HepG2 (cell line): Measurements from ENCODE around the gene DTNA. TPM values are rescaled to one million over a fixed set of nuclear protein-coding genes. Genes with fewer than 3 reads are reported as not detected.

ENCODE experiments used
- ATAC-seq: fragments of 200-7000 bp; cut with Tn5 transposase; 3 replicates; pipeline ENCODE4 v1.9.1; 2020; ENCODE audit warnings: mild to moderate bottlenecking, moderate library complexity
- BruUV-seq: library from RNA; stranded (reverse); fragments of 400-500 nt; replicated peaks from 2 replicates; lab custom pipeline; 2021; lab: Mats Ljungman, UMichigan
- CTCF ChIA-PET: fragments of 300-600 bp; formaldehyde crosslinking; extraction: SDS; loops from one replicate; lab custom pipeline; 2021; ENCODE audit warnings: low total read pairs, inconsistent platforms, low intra/inter-chr PET ratio; lab: Yijun Ruan, JAX
- POLR2A ChIA-PET: fragments of 350-600 bp; sonication (Branson Sonifier 250); formaldehyde crosslinking; loops from one replicate; lab custom pipeline; 2020; ENCODE audit warnings: antibody characterized with exemption, inconsistent platforms; lab: Yijun Ruan, JAX
- DNase-seq: peaks from one replicate; pipeline ENCODE4 v3.0.0-alpha.2; 2015; ENCODE audit warnings: low spot score
- FAIRE-seq: peaks from 3 replicates; lab custom pipeline; 2011; peaks lifted over from hg19 to GRCh38; lab: Jason Lieb, UNC
- H2AFZ ChIP-seq: one replicate; pipeline ENCODE4 v1.6.1; 2011; ENCODE audit warnings: low read length, inconsistent platforms
- H3K27ac ChIP-seq: fragments of 300-600 bp; 3 replicates; pipeline ENCODE4 v1.8.0; 2011; ENCODE audit warnings: mixed run types, mild to moderate bottlenecking, mixed read lengths, low read length, inconsistent platforms; ENCODE audit not compliant: insufficient read depth; ENCODE audit errors: extremely low read length
- H3K27me3 ChIP-seq, 2 experiments: fragments of 200-600 bp in 1 of 2; 2 replicates in 1 of 2; 3 replicates in 1 of 2; pipeline versions ENCODE4 v1.6.0 to v1.8.0; 2011; ENCODE audit warnings: low read length in 2 of 2, mild to moderate bottlenecking in 2 of 2, moderate library complexity in 2 of 2, inconsistent platforms in 1 of 2; ENCODE audit not compliant: insufficient read depth in 2 of 2, control insufficient read depth in 1 of 2
- H3K36me3 ChIP-seq, 2 experiments: fragments of 200-600 bp in 1 of 2; replicated peaks in 1 of 2; 2 replicates in 1 of 2; 3 replicates in 1 of 2; pipeline versions ENCODE4 v1.5.1 to v1.8.0; 2011; ENCODE audit warnings: low read length in 2 of 2, inconsistent platforms in 1 of 2; ENCODE audit not compliant: insufficient read depth in 2 of 2, control insufficient read depth in 1 of 2
- H3K4me1 ChIP-seq: 2 replicates; pipeline ENCODE4 v1.5.1; 2012; ENCODE audit warnings: low read length, inconsistent platforms; ENCODE audit not compliant: insufficient read depth
- H3K4me2 ChIP-seq: 2 replicates; pipeline ENCODE4 v1.6.0; 2011; ENCODE audit warnings: low read depth, low read length, inconsistent platforms
- H3K4me3 ChIP-seq, 3 experiments: fragments of 200-600 bp in 1 of 3; sonication (generic), shearing (Covaris generic) in 1 of 3; replicated peaks in 1 of 3; 2 replicates each; pipeline ENCODE4 v1.5.1; 2011 to 2016; ENCODE audit warnings: low read length in 3 of 3, inconsistent platforms in 2 of 3, low read depth in 2 of 3, mild to moderate bottlenecking in 2 of 3, control low read depth in 1 of 3, mixed read lengths in 1 of 3; ENCODE audit not compliant: insufficient read depth in 1 of 3
- H3K79me2 ChIP-seq: one replicate; pipeline ENCODE4 v1.6.1; 2011; ENCODE audit warnings: low read length, inconsistent platforms; ENCODE audit not compliant: insufficient read depth
- H3K9ac ChIP-seq: 2 replicates; pipeline ENCODE4 v1.6.0; 2011; ENCODE audit warnings: mild to moderate bottlenecking, low read depth, low read length, inconsistent platforms; ENCODE audit not compliant: insufficient read depth
- H3K9me3 ChIP-seq: 2 replicates; pipeline ENCODE4 v1.5.1; 2012; ENCODE audit warnings: mild to moderate bottlenecking, low read length
- H4K20me1 ChIP-seq: 2 replicates; pipeline ENCODE4 v1.6.0; 2011; ENCODE audit warnings: inconsistent platforms, mild to moderate bottlenecking, low read length, moderate library complexity; ENCODE audit not compliant: insufficient read depth
- CCDC6 ChIP-seq: sonication (generic); formaldehyde crosslinking; IDR thresholded peaks from 2 replicates; pipeline ENCODE4 v1.8.1; 2022; ENCODE audit warnings: mild to moderate bottlenecking, missing genetic modification reagents, moderate library complexity
- DPF2 ChIP-seq: sonication (generic); formaldehyde crosslinking; IDR thresholded peaks from 2 replicates; pipeline ENCODE4 v1.4.0; 2020; ENCODE audit warnings: mild to moderate bottlenecking, low read depth, missing genetic modification reagents, borderline replicate concordance
- GMEB1 ChIP-seq: sonication (generic); formaldehyde crosslinking; IDR thresholded peaks from 2 replicates; pipeline ENCODE4 v1.5.1; 2020; ENCODE audit warnings: missing genetic modification reagents, mild to moderate bottlenecking, borderline replicate concordance
- HDAC6 ChIP-seq: fragments of 200-600 bp; sonication (generic); IDR thresholded peaks from 2 replicates; pipeline ENCODE4 v1.7.0; 2017; ENCODE audit warnings: mild to moderate bottlenecking, antibody characterized with exemption, low read length, low read depth
- JUNB ChIP-seq: sonication (generic); formaldehyde crosslinking; IDR thresholded peaks from 2 replicates; pipeline ENCODE4 v1.8.0; 2022; ENCODE audit warnings: missing genetic modification reagents, mild to moderate bottlenecking, borderline replicate concordance
- LCORL ChIP-seq, 2 experiments: fragments of 450-650 bp in 1 of 2; sonication (generic) in 1 of 2; formaldehyde crosslinking in 1 of 2; IDR thresholded peaks; 2 replicates each; pipeline versions ENCODE4 v1.5.0 to v1.6.1; 2017 to 2020; ENCODE audit warnings: antibody characterized with exemption in 1 of 2, missing genetic modification reagents in 1 of 2
- NAIF1 ChIP-seq: sonication (generic); formaldehyde crosslinking; IDR thresholded peaks from 2 replicates; pipeline ENCODE4 v1.5.0; 2020; ENCODE audit warnings: mild to moderate bottlenecking, missing genetic modification reagents, borderline replicate concordance
- NFRKB ChIP-seq: fragments of 450-650 bp; IDR thresholded peaks from 2 replicates; pipeline ENCODE4 v1.6.1; 2017
- ZKSCAN5 ChIP-seq: sonication (generic); formaldehyde crosslinking; IDR thresholded peaks from 2 replicates; pipeline ENCODE4 v1.5.1; 2020; ENCODE audit warnings: mild to moderate bottlenecking, missing genetic modification reagents
- ZNF235 ChIP-seq: sonication (generic); formaldehyde crosslinking; IDR thresholded peaks from 2 replicates; pipeline ENCODE4 v1.8.1; 2023; ENCODE audit warnings: mild to moderate bottlenecking, missing genetic modification reagents, borderline replicate concordance
- ZNF281 ChIP-seq: sonication (generic); formaldehyde crosslinking; IDR thresholded peaks from 2 replicates; pipeline ENCODE4 v1.4.0; 2020; ENCODE audit warnings: missing genetic modification reagents, borderline replicate concordance
- ZNF510 ChIP-seq: sonication (generic); formaldehyde crosslinking; IDR thresholded peaks from 2 replicates; pipeline ENCODE4 v1.4.0; 2020; ENCODE audit warnings: low read depth, mild to moderate bottlenecking, missing genetic modification reagents
- ZNF670 ChIP-seq: sonication (generic); formaldehyde crosslinking; IDR thresholded peaks from 2 replicates; pipeline ENCODE4 v1.8.0; 2022; ENCODE audit warnings: mild to moderate bottlenecking, missing genetic modification reagents, borderline replicate concordance
- ZNF724P ChIP-seq: sonication (generic); formaldehyde crosslinking; IDR thresholded peaks from 2 replicates; pipeline ENCODE4 v1.8.0; 2022; ENCODE audit warnings: missing genetic modification reagents, borderline replicate concordance
- ZNF772 ChIP-seq: sonication (generic); formaldehyde crosslinking; IDR thresholded peaks from 2 replicates; pipeline ENCODE4 v1.5.0; 2020; ENCODE audit warnings: mild to moderate bottlenecking, missing genetic modification reagents
- ZNF777 ChIP-seq: sonication (generic); formaldehyde crosslinking; IDR thresholded peaks from 2 replicates; pipeline ENCODE4 v1.4.0; 2020; ENCODE audit warnings: missing genetic modification reagents
- WGBS: methylation state at CpG from one replicate; pipeline ENCODE4 v1.1.6; 2017; ENCODE audit warnings: low lambda C conversion rate; 5-methylcytosine and 5-hydroxymethylcytosine counted together
- in situ Hi-C: cut with HindIII; loops from 2 replicates; pipeline ENCODE4 v1.10.0; 2017; ENCODE audit warnings: low pct_unique_long_range_greater_than_20kb; ENCODE audit not compliant: extremely low pct_ligation_motif_present
- intact Hi-C: fragments of 100-400 bp; cut with micrococcal nuclease; formaldehyde crosslinking; loops from one replicate; pipeline ENCODE4 v1.10.0; 2022; ENCODE audit not compliant: unreplicated experiment
- polyA plus RNA-seq, 8 experiments: library from polyadenylated mRNA; depleted of rRNA in 3 of 8; stranded (reverse) in 7 of 8; unstranded in 1 of 8; fragments of >200 nt; fragmentation: Illumina TruSeq in 4 of 8; extraction: Trizol in 4 of 8; gene quantifications; 2 replicates each; pipeline versions ENCODE4 v1.2.1 to v1.2.3, GENCODE V29; 2011 to 2016; ENCODE audit warnings: low read depth in 4 of 8, missing spikeins in 1 of 8, mixed read lengths in 1 of 8; ENCODE audit not compliant: insufficient read depth in 1 of 8
- total RNA-seq, 5 experiments: library from RNA; depleted of rRNA; stranded (reverse); fragments of >200 nt; fragmentation: Illumina TruSeq; extraction: Trizol; gene quantifications; 2 replicates each; pipeline ENCODE4 v1.2.3, GENCODE V29; 2016; ENCODE audit warnings: low read depth in 1 of 5

Gene DTNA
- total and polyA plus RNA-seq, 2 of the 13 experiments (the other 11 are each of a cell fraction or from before 2014, with no cell fraction given) = 8.5 to 29.0 TPM

- Histone ChIP-seq H3K27me3 (no peaks in the 10 kb centered on the region), H3K9me3 (no peaks in the 10 kb centered on the region), H3K4me1 (peaks cover 13% of the 10 kb centered on the region), H3K9ac (no peak overlapping the region), H3K79me2 (no peaks in the 10 kb centered on the region), H3K4me2 (no peak overlapping the region), H2AFZ (no peak overlapping the region), H4K20me1 (no peaks in the 10 kb centered on the region), H3K27ac (no peak overlapping the region), H3K4me3 (no peak overlapping the region), H3K36me3 (no peaks in the 10 kb centered on the region)
- TF ChIP-seq ZNF235 (CRISPR knock-in tag) (no peak), NFRKB (no peak), JUNB (CRISPR knock-in tag) (no peak)
- BruUV-seq = no TSS peak
- intact Hi-C loops (no loop called here), in situ Hi-C loops (no loop called here)
- ATAC-seq (no peak), DNase-seq (no peak), FAIRE-seq (no peak)
- WGBS = 88% methylated on average over 3 of the region's 3 CpGs
- ChIA-PET CTCF (no interaction called here), POLR2A (no interaction called here)
Measured at GRCh38 chr18:34697891-34698290, 12.2 kb upstream of the DTNA start.

GRCh38 chr18:34701911-34702310 lies 8.2 kb upstream of the DTNA start:
- Histone ChIP-seq H4K20me1 (no peaks in the 10 kb centered on the region), H3K4me1 (peaks cover 8% of the 10 kb centered on the region), H3K27me3 (no peaks in the 10 kb centered on the region), H3K9me3 (no peaks in the 10 kb centered on the region), H2AFZ (no peak overlapping the region), H3K9ac (no peak overlapping the region), H3K36me3 (no peaks in the 10 kb centered on the region), H3K4me2 (no peak overlapping the region), H3K4me3 (no peak overlapping the region), H3K27ac (no peak overlapping the region), H3K79me2 (no peaks in the 10 kb centered on the region)
- CTCF ChIA-PET = no interaction called here
- intact Hi-C loops = no loop called here
- TF ChIP-seq DPF2 (CRISPR knock-in tag) = no peak
- TF ChIP-seq GMEB1 (CRISPR knock-in tag) = no peak
- TF ChIP-seq ZKSCAN5 = no peak
- no peak for TF ChIP-seq CCDC6 (CRISPR knock-in tag)
- no peak for TF ChIP-seq ZNF510 (CRISPR knock-in tag)
- no peak for TF ChIP-seq NAIF1 (CRISPR knock-in tag)
- TF ChIP-seq ZNF724P (CRISPR knock-in tag) = no peak
- TF ChIP-seq ZNF281 (CRISPR knock-in tag) = no peak
- no peak for TF ChIP-seq ZNF777 (CRISPR knock-in tag)
- TF ChIP-seq HDAC6 = no peak
- TF ChIP-seq LCORL (IDR thresholded peaks at IDR 0.05) = no peak
- no peak for TF ChIP-seq LCORL (CRISPR knock-in tag; IDR thresholded peaks at IDR 0.05)
- TF ChIP-seq ZNF772 (CRISPR knock-in tag) = no peak
- no peak for TF ChIP-seq ZNF670 (CRISPR knock-in tag)
- in situ Hi-C loops = no loop called here
- 83% methylated on average over 3 of the region's 3 CpGs for WGBS
- BruUV-seq = no TSS peak
- no peak for FAIRE-seq
- no peak for ATAC-seq
- no peak for DNase-seq
- POLR2A ChIA-PET = no interaction called here
